ENCODE measurements around the gene DOCK2. TPM values are rescaled to one million over a fixed set of nuclear protein-coding genes. Genes with fewer than 3 reads are reported as not detected.

The DOCK2 gene
- total and polyA plus RNA-seq, 2 of the 8 experiments (the other 6 are each of a cell fraction or from before 2014, with no cell fraction given): 3.9 to 5.7 TPM

DNA sequence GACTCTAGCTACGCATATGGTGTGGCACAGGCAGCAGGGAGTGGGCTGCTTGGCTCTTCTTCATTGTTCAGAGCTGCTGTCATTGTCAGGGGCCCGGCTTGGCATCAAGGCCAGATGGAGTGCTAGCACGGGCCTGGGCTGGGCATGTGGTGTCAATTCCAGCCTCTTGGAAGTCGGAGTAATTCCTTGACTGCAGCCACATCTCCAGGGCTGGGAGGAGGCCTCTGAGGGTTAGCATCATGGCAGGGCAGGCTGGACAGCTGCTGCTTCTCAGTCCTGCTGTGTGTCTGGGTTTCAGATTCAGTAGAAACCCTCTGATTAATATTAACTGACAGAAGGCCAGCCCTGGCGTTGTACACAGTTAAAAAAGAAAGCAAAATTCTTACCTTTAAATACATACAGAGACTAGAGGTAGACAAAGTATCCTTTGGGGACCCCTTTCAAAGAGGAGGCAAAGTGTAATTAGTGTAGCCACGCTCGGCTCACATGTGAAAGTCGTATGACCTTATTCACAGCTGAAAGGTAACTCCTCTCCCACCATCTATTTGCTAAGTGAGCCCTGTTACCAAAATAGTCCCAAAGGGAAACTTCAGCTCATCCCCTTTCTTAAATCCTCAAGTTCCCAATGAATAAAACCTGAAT lies 126.4 kb downstream of the DOCK2 start:
- H3K14ac ChIP-seq (ENCODE audit: insufficient read length): no peak overlapping the region
- no peak overlapping the region; the same call in 1 of the 2 replicates for H2BK12ac ChIP-seq (ENCODE audit: low read depth, low read length)
- 0 out of 7 replicates have a peak overlapping the region, but pooled peaks of 1 of the 4 experiments have one; percentile 14 for H3K9ac ChIP-seq (replicated peaks in 1 of 4; ENCODE audit: extremely low read depth in 1 of 4, low read depth in 3 of 4, low read length in 3 of 4)
- DNase-seq (ENCODE audit: low read depth in 1 of 2, low spot score in 2 of 2): no peak
- H3K27ac ChIP-seq (ENCODE audit: low read depth, low read length): no peak overlapping the region
- H3K4me2 ChIP-seq (ENCODE audit: insufficient read depth in 1 of 2, low read depth in 2 of 2, low read length in 2 of 2): no peak overlapping the region
- H2BK15ac ChIP-seq (ENCODE audit: low read length): no peak overlapping the region
- no peak overlapping the region for H4K91ac ChIP-seq (replicated peaks; ENCODE audit: insufficient read length, low read length)
- H2BK120ac ChIP-seq (replicated peaks; ENCODE audit: low read depth, low read length): no peak overlapping the region
- no peak overlapping the region for H3K4me3 ChIP-seq (ENCODE audit: extremely low read depth in 1 of 4, insufficient read depth in 2 of 4, low read depth in 3 of 4, low read length in 4 of 4)
- H3K79me1 ChIP-seq (ENCODE audit: low read depth, low read length): no peaks in the 10 kb centered on the region
- H3K23me2 ChIP-seq (ENCODE audit: low read depth, low read length): no peaks in the 10 kb centered on the region; the same call in 1 of the 2 replicates
- no peaks in the 10 kb centered on the region for H3K27me3 ChIP-seq (replicated peaks in 1 of 4; ENCODE audit: control insufficient read depth in 3 of 4, extremely low read depth in 1 of 4, insufficient read depth in 3 of 4, low read length in 3 of 4)
- no peak overlapping the region for H3K23ac ChIP-seq (ENCODE audit: insufficient read length)
- H3K9me3 ChIP-seq (ENCODE audit: insufficient read depth in 2 of 2, low read depth in 1 of 2, low read length in 1 of 2): no peaks in the 10 kb centered on the region
- H4K8ac ChIP-seq (ENCODE audit: extremely low read depth, insufficient read depth, low read length): no peak overlapping the region
- H3K18ac ChIP-seq (ENCODE audit: extremely low read depth, low read length): no peak overlapping the region
- H3K79me2 ChIP-seq (ENCODE audit: control insufficient read depth in 1 of 2, insufficient read depth in 2 of 2, low read length in 2 of 2): no peaks in the 10 kb centered on the region
- peaks cover 0 to 2% of the 10 kb centered on the region in 2 experiments for H4K20me1 ChIP-seq (replicated peaks in 1 of 2; ENCODE audit: control insufficient read depth in 1 of 2, insufficient read depth in 2 of 2, low read length in 2 of 2)
- H3K56ac ChIP-seq (replicated peaks; ENCODE audit: insufficient read length, low read depth, low read length): no peak overlapping the region
- no peaks in the 10 kb centered on the region for H3K36me3 ChIP-seq (ENCODE audit: control insufficient read depth in 2 of 4, insufficient read depth in 4 of 4, low read length in 3 of 4)
- H3K4ac ChIP-seq (replicated peaks; ENCODE audit: insufficient read length, low read depth, low read length): no peak overlapping the region
- no peak overlapping the region for H4K5ac ChIP-seq (ENCODE audit: insufficient read length, low read depth, low read length)
- H2AK5ac ChIP-seq (ENCODE audit: low read depth, low read length): no peak overlapping the region
- WGBS, 2 experiments (ENCODE audit: extremely low coverage in 1 of 2, insufficient coverage in 1 of 2, insufficient read length in 1 of 2, insufficient replicate concordance in 2 of 2, low coverage in 1 of 2, low lambda C conversion rate in 2 of 2, missing lambda C conversion rate in 1 of 2): 93% methylated on average over 8 of the region's 8 CpGs; no CpG with 5 or more reads in 1 of the 2 experiments
- ChIA-PET CTCF (ENCODE audit: partially characterized antibody) (no interaction called here), POLR2A (ENCODE audit: partially characterized antibody) (no interaction called here)
- H2BK5ac ChIP-seq (ENCODE audit: low read depth, low read length): no peak overlapping the region
- no peak for FAIRE-seq
- no peak overlapping the region for H2AFZ ChIP-seq (ENCODE audit: low read length)
- no peak overlapping the region for H2BK20ac ChIP-seq (ENCODE audit: low read length)
- H3K4me1 ChIP-seq (replicated peaks in 1 of 4; ENCODE audit: control insufficient read depth in 3 of 4, insufficient read depth in 4 of 4, low read length in 3 of 4): peaks cover 0 to 10% (median 4%) of the 10 kb centered on the region in 4 experiments; a peak in 4 of 7 replicates
- TF ChIP-seq JUND (IDR thresholded peaks at IDR 0.05; ENCODE audit: low read length): no peak
- no peak for TF ChIP-seq SUZ12 (IDR thresholded peaks at IDR 0.05; ENCODE audit: low read length)
- TF ChIP-seq TEAD4 (IDR thresholded peaks at IDR 0.05; ENCODE audit: low read depth, low read length): no peak
- no peak for TF ChIP-seq YY1 (IDR thresholded peaks at IDR 0.05; ENCODE audit: low read depth, low read length)
- TF ChIP-seq SIX5 (IDR thresholded peaks at IDR 0.05; ENCODE audit: low read depth, low read length): no peak
- no peak for TF ChIP-seq KDM5A (IDR thresholded peaks at IDR 0.05; ENCODE audit: low read length)
- TF ChIP-seq ASH2L (IDR thresholded peaks at IDR 0.05; ENCODE audit: low read length): no peak
- no peak for TF ChIP-seq SIRT6 (IDR thresholded peaks at IDR 0.05; ENCODE audit: low read length)
- TF ChIP-seq, protein P1, sequence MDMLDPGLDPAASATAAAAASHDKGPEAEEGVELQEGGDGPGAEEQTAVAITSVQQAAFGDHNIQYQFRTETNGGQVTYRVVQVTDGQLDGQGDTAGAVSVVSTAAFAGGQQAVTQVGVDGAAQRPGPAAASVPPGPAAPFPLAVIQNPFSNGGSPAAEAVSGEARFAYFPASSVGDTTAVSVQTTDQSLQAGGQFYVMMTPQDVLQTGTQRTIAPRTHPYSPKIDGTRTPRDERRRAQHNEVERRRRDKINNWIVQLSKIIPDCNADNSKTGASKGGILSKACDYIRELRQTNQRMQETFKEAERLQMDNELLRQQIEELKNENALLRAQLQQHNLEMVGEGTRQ (IDR thresholded peaks at IDR 0.05; ENCODE audit: low read length): no peak
- TF ChIP-seq SIN3A (conservative IDR thresholded peaks at IDR 0.05 in 1 of 2, IDR thresholded peaks at IDR 0.05 in 1 of 2; ENCODE audit: low read depth in 1 of 2, low read length in 2 of 2): no peak
